Mucosa of stomach (tissue), 1 donor: ENCODE measurements around the gene NCKAP5.

Source experiments
- H3K27me3 ChIP-seq: one replicate; pipeline ENCODE4 v1.7.0; 2013; ENCODE audit warnings: mild to moderate bottlenecking, low read length; ENCODE audit not compliant: control insufficient read depth, insufficient read depth
- H3K36me3 ChIP-seq: one replicate; pipeline ENCODE4 v1.7.0; 2013; ENCODE audit warnings: low read length; ENCODE audit not compliant: control insufficient read depth, insufficient read depth
- H3K4me1 ChIP-seq: one replicate; pipeline ENCODE4 v1.7.0; 2013; ENCODE audit warnings: mild to moderate bottlenecking, low read length; ENCODE audit not compliant: control insufficient read depth, insufficient read depth
- H3K4me3 ChIP-seq: one replicate; pipeline ENCODE4 v1.7.0; 2013; ENCODE audit warnings: low read length
- H3K9ac ChIP-seq: one replicate; pipeline ENCODE4 v1.7.0; 2013; ENCODE audit warnings: mild to moderate bottlenecking, low read length, moderate library complexity
- H3K9me3 ChIP-seq: one replicate; pipeline ENCODE4 v1.7.0; 2013; ENCODE audit warnings: mild to moderate bottlenecking, low read length, moderate library complexity; ENCODE audit not compliant: control insufficient read depth
- donor health status: Pancreatic carcinoma.

The NCKAP5 gene

DNA sequence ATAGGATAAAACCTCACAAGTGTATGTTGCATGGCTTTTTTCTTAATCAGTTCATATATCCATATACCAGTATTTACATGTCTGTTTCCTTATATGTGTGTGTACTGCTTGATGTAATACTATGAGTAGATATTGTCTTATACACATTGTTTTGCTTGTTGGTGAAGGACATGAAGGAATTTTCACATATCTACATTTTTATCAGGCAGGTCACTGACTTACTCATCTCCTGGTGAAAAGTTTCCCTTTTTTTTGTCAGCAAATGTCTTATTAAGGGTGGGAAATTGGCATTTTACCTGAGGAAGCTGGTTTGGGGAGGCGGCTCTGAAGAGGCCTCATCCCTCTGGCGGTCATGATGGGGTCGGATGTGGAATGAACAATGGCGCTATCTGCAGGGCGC lies 836.8 kb downstream of the NCKAP5 start:
- no peaks in the 10 kb centered on the region for H3K27me3 ChIP-seq
- H3K9me3 ChIP-seq, result no peaks in the 10 kb centered on the region
- no peaks in the 10 kb centered on the region for H3K36me3 ChIP-seq
- H3K4me1 ChIP-seq, result no peaks in the 10 kb centered on the region
- no peak overlapping the region for H3K4me3 ChIP-seq
- H3K9ac ChIP-seq, result no peak overlapping the region

DNA sequence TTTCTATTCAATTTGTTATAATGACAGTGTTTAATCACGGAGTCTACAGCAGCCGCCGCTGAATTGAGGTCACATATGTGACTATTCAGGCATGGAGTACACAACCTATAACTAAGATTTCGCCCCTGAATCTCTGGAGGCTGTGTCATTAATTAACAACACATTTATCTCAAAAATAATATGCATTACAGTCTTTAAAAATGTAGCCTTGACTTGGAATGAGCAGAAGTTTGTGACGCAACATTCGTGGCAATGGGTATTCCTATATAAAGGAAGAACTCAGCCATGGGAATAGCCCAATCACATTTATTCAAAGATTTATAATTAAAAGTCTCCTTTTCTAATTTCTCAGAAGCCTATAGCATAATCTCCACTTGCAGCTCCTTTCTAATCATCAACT lies 837.7 kb downstream of the NCKAP5 start:
- H3K4me1 ChIP-seq, result no peaks in the 10 kb centered on the region
- no peak overlapping the region for H3K4me3 ChIP-seq
- no peaks in the 10 kb centered on the region for H3K27me3 ChIP-seq

GRCh38 chr2:132729522-132729921 lies 838.7 kb downstream of the NCKAP5 start:
- Histone ChIP-seq H3K9me3 (no peaks in the 10 kb centered on the region), H3K4me1 (no peaks in the 10 kb centered on the region), H3K4me3 (no peak overlapping the region), H3K9ac (no peak overlapping the region), H3K27me3 (no peaks in the 10 kb centered on the region), H3K36me3 (no peaks in the 10 kb centered on the region)

More for the DNA sequence above, 837.7 kb downstream of the NCKAP5 start:
- Histone ChIP-seq H3K9ac (no peak overlapping the region), H3K36me3 (no peaks in the 10 kb centered on the region), H3K9me3 (no peaks in the 10 kb centered on the region)

DNA sequence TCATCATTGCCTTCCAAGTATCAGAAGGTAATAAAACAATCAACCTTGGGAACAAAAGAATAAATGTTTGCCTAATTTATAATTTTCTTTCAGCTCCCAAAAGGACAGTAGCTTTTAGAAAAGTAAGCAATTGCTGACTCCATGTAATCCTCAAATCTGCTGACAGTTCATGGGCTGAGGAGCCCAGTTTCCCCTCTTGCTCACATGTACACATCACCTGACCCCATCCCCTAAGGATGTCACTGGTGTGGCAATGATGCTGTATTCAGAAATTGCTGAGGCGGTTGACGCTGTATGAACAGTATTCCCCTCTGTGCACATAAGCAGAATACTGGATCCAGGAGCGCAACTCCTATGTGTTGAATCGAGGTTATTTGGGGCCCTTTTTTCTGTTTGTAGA lies 842.1 kb downstream of the NCKAP5 start:
- Histone ChIP-seq H3K27me3 (no peaks in the 10 kb centered on the region), H3K9ac (no peak overlapping the region), H3K9me3 (no peaks in the 10 kb centered on the region), H3K36me3 (no peaks in the 10 kb centered on the region), H3K4me3 (no peak overlapping the region), H3K4me1 (no peaks in the 10 kb centered on the region)

DNA sequence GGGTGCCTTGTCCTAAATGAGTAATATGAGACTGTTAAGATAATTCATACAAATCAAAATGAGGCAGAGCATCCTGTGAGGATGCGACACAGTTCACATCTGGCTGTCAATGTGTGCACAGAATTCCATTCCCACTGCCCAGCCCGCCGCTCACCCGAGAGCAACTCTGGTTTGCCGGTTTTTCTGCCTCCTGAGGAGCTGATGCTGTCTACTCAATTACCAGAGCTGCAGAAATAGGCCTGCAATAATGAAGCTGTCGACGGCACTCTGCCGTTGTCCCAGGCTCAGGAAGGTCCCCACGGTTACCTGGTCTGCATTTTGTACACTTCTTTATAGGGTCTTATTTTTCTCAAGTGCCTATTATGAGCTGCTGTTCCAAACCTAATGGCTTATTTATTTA lies 842.5 kb downstream of the NCKAP5 start:
- no peaks in the 10 kb centered on the region for H3K36me3 ChIP-seq
- H3K9ac ChIP-seq, result no peak overlapping the region
- no peaks in the 10 kb centered on the region for H3K9me3 ChIP-seq
- H3K27me3 ChIP-seq, result no peaks in the 10 kb centered on the region
- no peaks in the 10 kb centered on the region for H3K4me1 ChIP-seq
- no peak overlapping the region for H3K4me3 ChIP-seq

DNA sequence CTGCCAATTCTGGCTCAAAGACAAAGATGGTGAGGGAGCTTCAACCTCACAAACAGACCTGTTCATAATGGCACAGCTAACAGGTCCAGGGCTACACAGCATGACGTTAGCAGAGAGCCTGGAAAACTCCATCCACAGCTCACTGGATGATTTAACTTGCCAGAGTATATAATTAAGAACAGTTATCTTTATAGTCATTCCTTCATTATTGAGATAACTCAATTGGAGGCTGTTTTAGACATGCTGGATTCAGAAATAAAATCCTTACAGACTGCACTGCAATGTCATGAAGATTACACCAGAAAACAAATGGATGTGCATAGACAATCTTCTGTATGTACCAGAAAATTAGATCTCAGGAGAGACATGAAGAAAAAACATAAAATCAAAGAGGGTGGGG lies 843.1 kb downstream of the NCKAP5 start:
- no peaks in the 10 kb centered on the region for H3K27me3 ChIP-seq
- H3K9me3 ChIP-seq, result no peaks in the 10 kb centered on the region
- H3K4me1 ChIP-seq, result no peaks in the 10 kb centered on the region
- H3K4me3 ChIP-seq, result no peak overlapping the region
- H3K36me3 ChIP-seq, result no peaks in the 10 kb centered on the region
- no peak overlapping the region for H3K9ac ChIP-seq

- H3K9me3 ChIP-seq, result no peaks in the 10 kb centered on the region
- H3K36me3 ChIP-seq, result no peaks in the 10 kb centered on the region
- no peaks in the 10 kb centered on the region for H3K4me1 ChIP-seq
- no peaks in the 10 kb centered on the region for H3K27me3 ChIP-seq
- no peak overlapping the region for H3K9ac ChIP-seq
- no peak overlapping the region for H3K4me3 ChIP-seq
Measured at GRCh38 chr2:132721938-132722337, 846.3 kb downstream of the NCKAP5 start.

- H3K9ac ChIP-seq, result no peak overlapping the region
- no peak overlapping the region for H3K4me3 ChIP-seq
- no peaks in the 10 kb centered on the region for H3K27me3 ChIP-seq
- H3K9me3 ChIP-seq, result no peaks in the 10 kb centered on the region
- no peaks in the 10 kb centered on the region for H3K4me1 ChIP-seq
- no peaks in the 10 kb centered on the region for H3K36me3 ChIP-seq
Measured at GRCh38 chr2:132720393-132720792, 847.9 kb downstream of the NCKAP5 start.

GRCh38 chr2:132719480-132719879 lies 848.8 kb downstream of the NCKAP5 start:
- H3K27me3 ChIP-seq, result no peaks in the 10 kb centered on the region
- H3K4me1 ChIP-seq, result no peaks in the 10 kb centered on the region
- H3K9ac ChIP-seq, result no peak overlapping the region
- no peaks in the 10 kb centered on the region for H3K36me3 ChIP-seq
- no peaks in the 10 kb centered on the region for H3K9me3 ChIP-seq
- no peak overlapping the region for H3K4me3 ChIP-seq

GRCh38 chr2:132716954-132717353 lies 851.3 kb downstream of the NCKAP5 start:
- Histone ChIP-seq H3K9me3 (no peaks in the 10 kb centered on the region), H3K4me3 (no peak overlapping the region), H3K27me3 (no peaks in the 10 kb centered on the region), H3K9ac (no peak overlapping the region), H3K36me3 (no peaks in the 10 kb centered on the region), H3K4me1 (no peaks in the 10 kb centered on the region)

DNA sequence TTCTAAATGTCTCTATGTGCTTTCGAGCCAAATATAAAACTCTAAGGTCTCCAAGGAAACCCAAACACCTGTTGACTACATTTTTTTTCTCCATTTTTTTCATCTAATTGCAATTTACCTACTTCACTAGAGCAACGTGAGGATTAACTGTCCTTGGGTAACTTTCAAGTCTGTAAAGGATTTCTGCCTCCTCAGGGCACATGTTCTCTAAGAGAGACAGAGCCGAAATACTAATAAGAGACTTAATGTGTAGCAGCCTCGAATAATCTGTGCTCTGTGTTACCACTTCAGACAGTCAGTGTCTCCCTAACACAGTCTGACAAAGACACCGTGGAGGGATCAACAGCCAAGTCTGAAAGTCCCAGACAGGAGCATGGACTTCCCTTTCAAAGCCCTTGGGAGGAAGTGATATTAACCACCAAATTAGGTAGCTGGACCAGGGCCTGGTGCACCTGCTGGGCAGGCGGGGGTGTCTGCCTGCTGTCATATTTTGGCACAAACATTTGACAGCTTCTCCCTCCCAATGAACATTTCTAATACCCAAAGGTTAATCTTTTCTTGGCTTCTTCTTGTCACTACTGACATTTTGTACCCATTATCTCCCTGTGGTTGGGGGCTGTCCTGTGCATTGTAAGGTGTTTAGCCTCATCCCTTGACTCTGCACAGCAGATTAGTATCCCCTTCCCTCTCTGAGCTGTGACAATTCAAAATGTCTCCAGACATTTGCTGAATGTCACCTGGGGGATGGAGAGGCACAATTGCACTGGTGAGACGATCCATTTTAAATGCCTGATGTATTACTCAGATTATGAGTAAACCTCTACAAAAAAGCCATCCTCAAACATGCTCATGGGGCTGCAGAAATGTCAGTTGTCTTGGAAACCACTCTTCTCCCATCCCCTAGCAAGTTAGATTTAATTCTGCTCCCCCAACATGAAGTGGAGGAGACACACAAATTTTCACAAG lies 852.6 kb downstream of the NCKAP5 start:
- H3K9me3 ChIP-seq, result no peaks in the 10 kb centered on the region
- no peaks in the 10 kb centered on the region for H3K27me3 ChIP-seq
- no peak overlapping the region for H3K9ac ChIP-seq
- H3K4me3 ChIP-seq, result no peak overlapping the region
- H3K36me3 ChIP-seq, result no peaks in the 10 kb centered on the region
- no peaks in the 10 kb centered on the region for H3K4me1 ChIP-seq

DNA sequence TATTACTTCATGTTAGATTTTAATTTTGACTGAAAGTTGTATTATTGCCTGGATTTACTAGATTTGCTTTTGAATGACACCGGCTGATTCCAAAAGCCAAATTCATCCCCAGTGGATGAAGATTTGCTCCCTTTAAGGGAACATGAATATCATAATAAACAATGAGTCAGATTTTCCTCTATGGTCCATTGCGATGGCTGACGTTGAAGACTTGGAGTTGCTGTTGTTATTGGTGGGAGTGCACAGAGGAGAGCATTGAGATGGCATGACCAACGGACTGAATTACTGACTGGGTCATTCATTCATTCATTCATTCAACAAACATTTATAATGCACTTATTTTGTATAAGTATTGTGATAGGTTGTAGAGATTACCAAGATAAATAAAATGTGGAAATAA lies 864.9 kb downstream of the NCKAP5 start:
- Histone ChIP-seq H3K9me3 (no peaks in the 10 kb centered on the region), H3K4me1 (no peaks in the 10 kb centered on the region), H3K4me3 (no peak overlapping the region), H3K27me3 (no peaks in the 10 kb centered on the region), H3K9ac (no peak overlapping the region), H3K36me3 (no peaks in the 10 kb centered on the region)
